Glomerular visceral epithelial cell (primary cell): ENCODE measurements around the gene PICK1.
"Not testable (repeated sequence)": the region's sequence is repeated elsewhere in the genome, so short reads cannot be mapped to it uniquely, and the experiment has no call there.

ENCODE experiments used
- DNase-seq: peaks from one replicate; pipeline ENCODE4 v3.0.0-alpha.2; 2016; ENCODE audit errors: extremely low spot score

Gene PICK1

GRCh38 chr22:38030311-38031133 lies 26.7 kb upstream of the PICK1 start:
- no peak for DNase-seq

GRCh38 chr22:38031491-38031890 lies 25.7 kb upstream of the PICK1 start:
- DNase-seq: no peak

GRCh38 chr22:38032681-38033521 lies 24.3 kb upstream of the PICK1 start:
- peak; percentile 69 for DNase-seq

GRCh38 chr22:38033522-38034277 lies 23.5 kb upstream of the PICK1 start:
- DNase-seq: no peak

- peak; percentile 82 for DNase-seq
These were observed 22.8 kb upstream of the PICK1 start for GRCh38 chr22:38034278-38034882.

GRCh38 chr22:38034884-38035529 lies 22.2 kb upstream of the PICK1 start:
- DNase-seq: no peak

GRCh38 chr22:38035530-38035885 lies 21.7 kb upstream of the PICK1 start:
- no peak for DNase-seq

- DNase-seq: no peak
These were observed 20.7 kb upstream of the PICK1 start for GRCh38 chr22:38036392-38037062.

GRCh38 chr22:38037367-38038150 lies 19.6 kb upstream of the PICK1 start:
- DNase-seq: not testable (repeated sequence)

GRCh38 chr22:38038426-38038825 lies 18.8 kb upstream of the PICK1 start:
- no peak for DNase-seq

GRCh38 chr22:38038890-38039812 lies 18.1 kb upstream of the PICK1 start:
- no peak for DNase-seq

GRCh38 chr22:38040953-38041759 lies 16.0 kb upstream of the PICK1 start:
- no peak for DNase-seq

GRCh38 chr22:38041760-38042487 lies 15.3 kb upstream of the PICK1 start:
- DNase-seq: no peak

GRCh38 chr22:38042488-38042790 lies 14.8 kb upstream of the PICK1 start:
- no peak for DNase-seq

- DNase-seq: no peak
These were observed 13.8 kb upstream of the PICK1 start for GRCh38 chr22:38043151-38044039.

- DNase-seq: no peak
These were observed 11.0 kb upstream of the PICK1 start for GRCh38 chr22:38046070-38046748.
